HepG2 (cell line): ENCODE data around the gene CDK6. TPM values are rescaled to one million over a fixed set of nuclear protein-coding genes. Genes with fewer than 3 reads are reported as not detected.
A peak's percentile ranks its signal among the peaks of the same experiment; 100 is the strongest.

ENCODE experiments used
- KAT2B ChIP-seq: fragments of 150-350 bp; IDR thresholded peaks from 2 replicates; pipeline ENCODE4 v1.6.1; 2014; ENCODE audit warnings: low read depth, low read length, borderline replicate concordance
- MBD4 ChIP-seq: IDR thresholded peaks from 2 replicates; pipeline ENCODE4 v1.6.1; 2012; ENCODE audit warnings: low read length, inconsistent platforms, borderline replicate concordance
- MED8 ChIP-seq: sonication (generic); formaldehyde crosslinking; IDR thresholded peaks from 2 replicates; pipeline ENCODE4 v1.8.1; 2023; ENCODE audit warnings: mild to moderate bottlenecking, missing genetic modification reagents; ENCODE audit not compliant: insufficient replicate concordance
- MIXL1 ChIP-seq: IDR thresholded peaks from 2 replicates; pipeline ENCODE4 v1.6.1; 2016
- MTA3 ChIP-seq: sonication (generic); formaldehyde crosslinking; IDR thresholded peaks from 2 replicates; pipeline ENCODE4 v1.4.0; 2020; ENCODE audit warnings: missing genetic modification reagents
- NFKB2 ChIP-seq: sonication (generic); formaldehyde crosslinking; IDR thresholded peaks from 2 replicates; pipeline ENCODE4 v1.4.0; 2020; ENCODE audit warnings: missing genetic modification reagents, borderline replicate concordance
- NFYC ChIP-seq: IDR thresholded peaks from 2 replicates; pipeline ENCODE4 v1.6.1; 2016; ENCODE audit warnings: missing genetic modification reagents, missing compliant biosample characterization
- SIN3B ChIP-seq: fragments of 150-350 bp; IDR thresholded peaks from 2 replicates; pipeline ENCODE4 v1.6.1; 2014; ENCODE audit warnings: low read length
- SOX6 ChIP-seq, 2 experiments: fragments of 450-650 bp in 1 of 2; sonication (generic) in 1 of 2; formaldehyde crosslinking in 1 of 2; IDR thresholded peaks; 2 replicates each; pipeline versions ENCODE4 v1.4.0 to v1.6.1; 2017 to 2020; ENCODE audit warnings: antibody characterized with exemption in 1 of 2, mild to moderate bottlenecking in 1 of 2, missing genetic modification reagents in 1 of 2
- TBX2 ChIP-seq: sonication (generic); formaldehyde crosslinking; IDR thresholded peaks from 2 replicates; pipeline ENCODE4 v1.5.0; 2020; ENCODE audit warnings: missing genetic modification reagents, mild to moderate bottlenecking, borderline replicate concordance
- ZNF598 ChIP-seq: sonication (generic); formaldehyde crosslinking; IDR thresholded peaks from 2 replicates; pipeline ENCODE4 v1.5.1; 2020; ENCODE audit warnings: mild to moderate bottlenecking, missing genetic modification reagents, borderline replicate concordance
- ZZZ3 ChIP-seq: sonication (generic); formaldehyde crosslinking; IDR thresholded peaks from 2 replicates; pipeline ENCODE4 v1.4.0; 2020; ENCODE audit warnings: missing genetic modification reagents, mild to moderate bottlenecking, borderline replicate concordance
- polyA plus RNA-seq, 8 experiments: library from polyadenylated mRNA; depleted of rRNA in 3 of 8; stranded (reverse) in 7 of 8; unstranded in 1 of 8; fragments of >200 nt; fragmentation: Illumina TruSeq in 4 of 8; extraction: Trizol in 4 of 8; gene quantifications; 2 replicates each; pipeline versions ENCODE4 v1.2.1 to v1.2.3, GENCODE V29; 2011 to 2016; ENCODE audit warnings: low read depth in 4 of 8, missing spikeins in 1 of 8, mixed read lengths in 1 of 8; ENCODE audit not compliant: insufficient read depth in 1 of 8
- total RNA-seq, 5 experiments: library from RNA; depleted of rRNA; stranded (reverse); fragments of >200 nt; fragmentation: Illumina TruSeq; extraction: Trizol; gene quantifications; 2 replicates each; pipeline ENCODE4 v1.2.3, GENCODE V29; 2016; ENCODE audit warnings: low read depth in 1 of 5
- TF ChIP-seq, protein P1 (sequence below): sonication (generic); formaldehyde crosslinking; IDR thresholded peaks from 2 replicates; pipeline ENCODE4 v1.5.0; 2020; ENCODE audit warnings: mild to moderate bottlenecking, missing genetic modification reagents, borderline replicate concordance
- TF ChIP-seq, protein P2 (sequence below): IDR thresholded peaks from 2 replicates; pipeline ENCODE4 v1.6.1; 2016; ENCODE audit warnings: missing compliant biosample characterization, missing genetic modification reagents, borderline replicate concordance
- TF ChIP-seq, protein P3 (sequence below): sonication (generic); formaldehyde crosslinking; IDR thresholded peaks from 2 replicates; pipeline ENCODE4 v1.5.0; 2020; ENCODE audit warnings: missing genetic modification reagents, mild to moderate bottlenecking, borderline replicate concordance
- TF ChIP-seq, protein P4 (sequence below): sonication (generic); formaldehyde crosslinking; IDR thresholded peaks from 2 replicates; pipeline ENCODE4 v1.9.0; 2022; ENCODE audit warnings: low read depth, missing genetic modification reagents

CDK6 gene
- total and polyA plus RNA-seq, 2 of the 13 experiments (the other 11 are each of a cell fraction or from before 2014, with no cell fraction given): 34.6 to 90.8 TPM

- TF ChIP-seq, protein P1, sequence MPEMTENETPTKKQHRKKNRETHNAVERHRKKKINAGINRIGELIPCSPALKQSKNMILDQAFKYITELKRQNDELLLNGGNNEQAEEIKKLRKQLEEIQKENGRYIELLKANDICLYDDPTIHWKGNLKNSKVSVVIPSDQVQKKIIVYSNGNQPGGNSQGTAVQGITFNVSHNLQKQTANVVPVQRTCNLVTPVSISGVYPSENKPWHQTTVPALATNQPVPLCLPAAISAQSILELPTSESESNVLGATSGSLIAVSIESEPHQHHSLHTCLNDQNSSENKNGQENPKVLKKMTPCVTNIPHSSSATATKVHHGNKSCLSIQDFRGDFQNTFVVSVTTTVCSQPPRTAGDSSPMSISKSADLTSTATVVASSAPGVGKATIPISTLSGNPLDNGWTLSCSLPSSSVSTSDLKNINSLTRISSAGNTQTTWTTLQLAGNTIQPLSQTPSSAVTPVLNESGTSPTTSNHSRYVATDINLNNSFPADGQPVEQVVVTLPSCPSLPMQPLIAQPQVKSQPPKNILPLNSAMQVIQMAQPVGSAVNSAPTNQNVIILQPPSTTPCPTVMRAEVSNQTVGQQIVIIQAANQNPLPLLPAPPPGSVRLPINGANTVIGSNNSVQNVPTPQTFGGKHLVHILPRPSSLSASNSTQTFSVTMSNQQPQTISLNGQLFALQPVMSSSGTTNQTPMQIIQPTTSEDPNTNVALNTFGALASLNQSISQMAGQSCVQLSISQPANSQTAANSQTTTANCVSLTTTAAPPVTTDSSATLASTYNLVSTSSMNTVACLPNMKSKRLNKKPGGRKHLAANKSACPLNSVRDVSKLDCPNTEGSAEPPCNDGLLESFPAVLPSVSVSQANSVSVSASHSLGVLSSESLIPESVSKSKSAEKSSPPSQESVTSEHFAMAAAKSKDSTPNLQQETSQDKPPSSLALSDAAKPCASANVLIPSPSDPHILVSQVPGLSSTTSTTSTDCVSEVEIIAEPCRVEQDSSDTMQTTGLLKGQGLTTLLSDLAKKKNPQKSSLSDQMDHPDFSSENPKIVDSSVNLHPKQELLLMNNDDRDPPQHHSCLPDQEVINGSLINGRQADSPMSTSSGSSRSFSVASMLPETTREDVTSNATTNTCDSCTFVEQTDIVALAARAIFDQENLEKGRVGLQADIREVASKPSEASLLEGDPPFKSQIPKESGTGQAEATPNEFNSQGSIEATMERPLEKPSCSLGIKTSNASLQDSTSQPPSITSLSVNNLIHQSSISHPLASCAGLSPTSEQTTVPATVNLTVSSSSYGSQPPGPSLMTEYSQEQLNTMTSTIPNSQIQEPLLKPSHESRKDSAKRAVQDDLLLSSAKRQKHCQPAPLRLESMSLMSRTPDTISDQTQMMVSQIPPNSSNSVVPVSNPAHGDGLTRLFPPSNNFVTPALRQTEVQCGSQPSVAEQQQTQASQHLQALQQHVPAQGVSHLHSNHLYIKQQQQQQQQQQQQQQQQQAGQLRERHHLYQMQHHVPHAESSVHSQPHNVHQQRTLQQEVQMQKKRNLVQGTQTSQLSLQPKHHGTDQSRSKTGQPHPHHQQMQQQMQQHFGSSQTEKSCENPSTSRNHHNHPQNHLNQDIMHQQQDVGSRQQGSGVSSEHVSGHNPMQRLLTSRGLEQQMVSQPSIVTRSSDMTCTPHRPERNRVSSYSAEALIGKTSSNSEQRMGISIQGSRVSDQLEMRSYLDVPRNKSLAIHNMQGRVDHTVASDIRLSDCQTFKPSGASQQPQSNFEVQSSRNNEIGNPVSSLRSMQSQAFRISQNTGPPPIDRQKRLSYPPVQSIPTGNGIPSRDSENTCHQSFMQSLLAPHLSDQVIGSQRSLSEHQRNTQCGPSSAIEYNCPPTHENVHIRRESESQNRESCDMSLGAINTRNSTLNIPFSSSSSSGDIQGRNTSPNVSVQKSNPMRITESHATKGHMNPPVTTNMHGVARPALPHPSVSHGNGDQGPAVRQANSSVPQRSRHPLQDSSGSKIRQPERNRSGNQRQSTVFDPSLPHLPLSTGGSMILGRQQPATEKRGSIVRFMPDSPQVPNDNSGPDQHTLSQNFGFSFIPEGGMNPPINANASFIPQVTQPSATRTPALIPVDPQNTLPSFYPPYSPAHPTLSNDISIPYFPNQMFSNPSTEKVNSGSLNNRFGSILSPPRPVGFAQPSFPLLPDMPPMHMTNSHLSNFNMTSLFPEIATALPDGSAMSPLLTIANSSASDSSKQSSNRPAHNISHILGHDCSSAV (CRISPR knock-in tag): no peak
- TF ChIP-seq, protein P2, sequence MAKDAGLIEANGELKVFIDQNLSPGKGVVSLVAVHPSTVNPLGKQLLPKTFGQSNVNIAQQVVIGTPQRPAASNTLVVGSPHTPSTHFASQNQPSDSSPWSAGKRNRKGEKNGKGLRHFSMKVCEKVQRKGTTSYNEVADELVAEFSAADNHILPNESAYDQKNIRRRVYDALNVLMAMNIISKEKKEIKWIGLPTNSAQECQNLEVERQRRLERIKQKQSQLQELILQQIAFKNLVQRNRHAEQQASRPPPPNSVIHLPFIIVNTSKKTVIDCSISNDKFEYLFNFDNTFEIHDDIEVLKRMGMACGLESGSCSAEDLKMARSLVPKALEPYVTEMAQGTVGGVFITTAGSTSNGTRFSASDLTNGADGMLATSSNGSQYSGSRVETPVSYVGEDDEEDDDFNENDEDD (CRISPR knock-in tag): no peak
- TF ChIP-seq NFYC: peak; percentile 25; the same call in 1 of the 2 replicates
- TF ChIP-seq, protein P3, sequence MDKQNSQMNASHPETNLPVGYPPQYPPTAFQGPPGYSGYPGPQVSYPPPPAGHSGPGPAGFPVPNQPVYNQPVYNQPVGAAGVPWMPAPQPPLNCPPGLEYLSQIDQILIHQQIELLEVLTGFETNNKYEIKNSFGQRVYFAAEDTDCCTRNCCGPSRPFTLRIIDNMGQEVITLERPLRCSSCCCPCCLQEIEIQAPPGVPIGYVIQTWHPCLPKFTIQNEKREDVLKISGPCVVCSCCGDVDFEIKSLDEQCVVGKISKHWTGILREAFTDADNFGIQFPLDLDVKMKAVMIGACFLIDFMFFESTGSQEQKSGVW (CRISPR knock-in tag): no peak
- TF ChIP-seq SIN3B: no peak
- peak; percentile 86 for TF ChIP-seq MIXL1
- TF ChIP-seq TBX2 (CRISPR knock-in tag): no peak
- TF ChIP-seq KAT2B: peak; percentile 39; the same call in 1 of the 2 replicates
- TF ChIP-seq ZNF598 (CRISPR knock-in tag): no peak
- TF ChIP-seq MED8 (CRISPR knock-in tag): no peak
- TF ChIP-seq, protein P4, sequence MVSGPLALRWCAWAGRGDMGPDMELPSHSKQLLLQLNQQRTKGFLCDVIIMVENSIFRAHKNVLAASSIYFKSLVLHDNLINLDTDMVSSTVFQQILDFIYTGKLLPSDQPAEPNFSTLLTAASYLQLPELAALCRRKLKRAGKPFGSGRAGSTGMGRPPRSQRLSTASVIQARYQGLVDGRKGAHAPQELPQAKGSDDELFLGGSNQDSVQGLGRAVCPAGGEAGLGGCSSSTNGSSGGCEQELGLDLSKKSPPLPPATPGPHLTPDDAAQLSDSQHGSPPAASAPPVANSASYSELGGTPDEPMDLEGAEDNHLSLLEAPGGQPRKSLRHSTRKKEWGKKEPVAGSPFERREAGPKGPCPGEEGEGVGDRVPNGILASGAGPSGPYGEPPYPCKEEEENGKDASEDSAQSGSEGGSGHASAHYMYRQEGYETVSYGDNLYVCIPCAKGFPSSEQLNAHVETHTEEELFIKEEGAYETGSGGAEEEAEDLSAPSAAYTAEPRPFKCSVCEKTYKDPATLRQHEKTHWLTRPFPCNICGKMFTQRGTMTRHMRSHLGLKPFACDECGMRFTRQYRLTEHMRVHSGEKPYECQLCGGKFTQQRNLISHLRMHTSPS (CRISPR knock-in tag): no peak
- TF ChIP-seq MTA3 (CRISPR knock-in tag): no peak
- no peak for TF ChIP-seq SOX6 (IDR thresholded peaks at IDR 0.05)
- TF ChIP-seq SOX6 (CRISPR knock-in tag; IDR thresholded peaks at IDR 0.05): peak; percentile 81
- no peak for TF ChIP-seq ZZZ3
- no peak for TF ChIP-seq NFKB2 (CRISPR knock-in tag)
- no peak; the same call in 1 of the 2 replicates for TF ChIP-seq MBD4
Observed at GRCh38 chr7:92751902-92752901, 84.2 kb downstream of the CDK6 start (continued).
